ENCODE data around the gene GASK1A. TPM values are rescaled to one million over a fixed set of nuclear protein-coding genes. Genes with fewer than 3 reads are reported as not detected.

Gene GASK1A
- total RNA-seq (7.3 TPM), polyA plus RNA-seq (ENCODE audit: insufficient read depth, low read depth, low replicate concordance) (2.3 TPM)
- long read RNA-seq, donor 1: 0 reads
- long read RNA-seq, donor 2, partial matches to known transcripts: 0 of 1 reads
- long read RNA-seq, donor 2, other reads (novel, unspliced or antisense): 0 of 1 reads
- long read RNA-seq, donor 3: 0 reads
- long read RNA-seq, donor 4: 0 reads
- long read RNA-seq, donor 5: 0 reads
- long read RNA-seq, donor 6: 0 reads
- long read RNA-seq, donor 7, partial matches to known transcripts: 0 of 2 reads
- long read RNA-seq, donor 7, other reads (novel, unspliced or antisense): 1 of 2 reads
- long read RNA-seq, donor 8: 0 reads
- long read RNA-seq, donor 9: 0 reads
- long read RNA-seq, donor 10: 0 reads

GRCh38 chr3:42979044-42979972 is at the start of gene GASK1A:
GASK1A (plus strand) TSS chr3:42979311; CDS start chr3:42979643, 332 bp downstream.
- H3K27me3 ChIP-seq (ENCODE audit: control insufficient read depth, insufficient read depth, low read length): no peaks in the 10 kb centered on the region
- no peak for FAIRE-seq
- TF ChIP-seq CTCF (IDR thresholded peaks at IDR 0.05; ENCODE audit: borderline replicate concordance, extremely low read depth, insufficient read depth): no peak
- H3K9me3 ChIP-seq (ENCODE audit: control insufficient read depth in 2 of 3, insufficient read depth in 1 of 3, low read length in 3 of 3): peaks cover 0 to under 1% (median 0%) of the 10 kb centered on the region in 3 donors
- peaks cover 0 to 4% (median 0%) of the 10 kb centered on the region in 3 donors for H3K4me1 ChIP-seq (ENCODE audit: control insufficient read depth in 2 of 3, insufficient read depth in 2 of 3, low read depth in 1 of 3, low read length in 3 of 3)
- peak within 1 kb of the TSS; percentile 40 to 73 (median 63) for H3K4me3 ChIP-seq (ENCODE audit: low read length in 3 of 3)
- H3K9ac ChIP-seq (ENCODE audit: low read length in 3 of 3): peak within 1 kb of the TSS in 1 of 3 donors; percentile 41
- no peaks in the 10 kb centered on the region for H3K36me3 ChIP-seq (ENCODE audit: control insufficient read depth in 2 of 3, insufficient read depth in 3 of 3, low read length in 3 of 3)
- DNase-seq: peak; percentile 67 to 83 (median 78)
- intact Hi-C loops (cut with DNase I): no loop called here
- H3K27ac ChIP-seq (ENCODE audit: low read depth in 2 of 2, low read length in 2 of 2): no peak within 1 kb of the TSS

GRCh38 chr3:42934111-42934510 is 45.0 kb upstream of the GASK1A start:
- H3K36me3 ChIP-seq (ENCODE audit: control insufficient read depth in 2 of 3, insufficient read depth in 3 of 3, low read length in 3 of 3): no peaks in the 10 kb centered on the region
- FAIRE-seq: no peak
- intact Hi-C loops (cut with DNase I): no loop called here
- no peaks in the 10 kb centered on the region for H3K4me1 ChIP-seq (ENCODE audit: control insufficient read depth in 2 of 3, insufficient read depth in 2 of 3, low read depth in 1 of 3, low read length in 3 of 3)
- no peak for DNase-seq
- H3K9me3 ChIP-seq (ENCODE audit: control insufficient read depth in 2 of 3, insufficient read depth in 1 of 3, low read length in 3 of 3): peaks cover 0 to 4% (median 0%) of the 10 kb centered on the region in 3 donors
- H3K4me3 ChIP-seq (ENCODE audit: low read length in 3 of 3): no peak overlapping the region
- no peak overlapping the region for H3K27ac ChIP-seq (ENCODE audit: low read depth in 2 of 2, low read length in 2 of 2)
- H3K27me3 ChIP-seq (ENCODE audit: control insufficient read depth, insufficient read depth, low read length): no peaks in the 10 kb centered on the region
- no peak overlapping the region for H3K9ac ChIP-seq (ENCODE audit: low read length in 3 of 3)
- no peak for TF ChIP-seq CTCF (IDR thresholded peaks at IDR 0.05; ENCODE audit: borderline replicate concordance, extremely low read depth, insufficient read depth)

GRCh38 chr3:42934910-42935309 is 44.2 kb upstream of the GASK1A start:
- Histone ChIP-seq H3K27me3 (ENCODE audit: control insufficient read depth, insufficient read depth, low read length) (no peaks in the 10 kb centered on the region), H3K9ac (ENCODE audit: low read length in 3 of 3) (no peak overlapping the region), H3K4me1 (ENCODE audit: control insufficient read depth in 2 of 3, insufficient read depth in 2 of 3, low read depth in 1 of 3, low read length in 3 of 3) (no peaks in the 10 kb centered on the region), H3K9me3 (ENCODE audit: control insufficient read depth in 2 of 3, insufficient read depth in 1 of 3, low read length in 3 of 3) (peaks cover 0 to 4% (median 0%) of the 10 kb centered on the region in 3 donors), H3K4me3 (ENCODE audit: low read length in 3 of 3) (no peak overlapping the region), H3K27ac (ENCODE audit: low read depth in 2 of 2, low read length in 2 of 2) (no peak overlapping the region), H3K36me3 (ENCODE audit: control insufficient read depth in 2 of 3, insufficient read depth in 3 of 3, low read length in 3 of 3) (no peaks in the 10 kb centered on the region)
- DNase-seq (no peak), FAIRE-seq (no peak)
- TF ChIP-seq CTCF (IDR thresholded peaks at IDR 0.05; ENCODE audit: borderline replicate concordance, extremely low read depth, insufficient read depth): no peak
- intact Hi-C loops (cut with DNase I): no loop called here

Data from kidney (tissue), 22 donors.